HepG2 (cell line): ENCODE data around the gene ZCCHC7. TPM values are rescaled to one million over a fixed set of nuclear protein-coding genes. Genes with fewer than 3 reads are reported as not detected.

Experiments
- ATF4 ChIP-seq, 2 experiments: fragments of 450-650 bp in 1 of 2; sonication (generic) in 1 of 2; formaldehyde crosslinking; IDR thresholded peaks; 2 replicates each; pipeline versions ENCODE4 v1.5.0 to v1.8.0; 2020 to 2022; ENCODE audit warnings: mild to moderate bottlenecking in 1 of 2, missing genetic modification reagents in 1 of 2
- CHD4 ChIP-seq: fragments of 200-600 bp; sonication (generic); IDR thresholded peaks from 2 replicates; pipeline ENCODE4 v1.7.0; 2017; ENCODE audit warnings: mild to moderate bottlenecking, low read length, borderline replicate concordance
- CREB1 ChIP-seq, 2 experiments: fragments of 450-650 bp in 1 of 2; IDR thresholded peaks; 2 replicates each; pipeline ENCODE4 v1.6.1; 2016 to 2017; ENCODE audit warnings: control low read depth in 1 of 2, mild to moderate bottlenecking in 1 of 2, missing compliant biosample characterization in 1 of 2, missing genetic modification characterization in 1 of 2
- FOXP1 ChIP-seq, 2 experiments: fragments of 450-650 bp in 1 of 2; IDR thresholded peaks; 2 replicates each; pipeline ENCODE4 v1.6.1; 2017 to 2018; ENCODE audit warnings: antibody characterized with exemption in 1 of 2
- TCF12 ChIP-seq, 2 experiments: fragments of 450-650 bp in 1 of 2; sonication (generic) in 1 of 2; formaldehyde crosslinking in 1 of 2; IDR thresholded peaks; 2 replicates each; pipeline versions ENCODE4 v1.6.1 to v1.8.0; 2017 to 2022; ENCODE audit warnings: antibody characterized with exemption in 1 of 2, mild to moderate bottlenecking in 1 of 2, missing genetic modification reagents in 1 of 2, moderate library complexity in 1 of 2
- THAP11 ChIP-seq: IDR thresholded peaks from 2 replicates; pipeline ENCODE4 v1.6.1; 2016; ENCODE audit warnings: missing biosample characterization, missing genetic modification reagents
- ZNF256 ChIP-seq: sonication (generic); formaldehyde crosslinking; conservative IDR thresholded peaks from 2 replicates; pipeline ENCODE4 v1.4.0; 2020; ENCODE audit warnings: missing genetic modification reagents
- polyA plus RNA-seq, 8 experiments: library from polyadenylated mRNA; depleted of rRNA in 3 of 8; stranded (reverse) in 7 of 8; unstranded in 1 of 8; fragments of >200 nt; fragmentation: Illumina TruSeq in 4 of 8; extraction: Trizol in 4 of 8; gene quantifications; 2 replicates each; pipeline versions ENCODE4 v1.2.1 to v1.2.3, GENCODE V29; 2011 to 2016; ENCODE audit warnings: low read depth in 4 of 8, missing spikeins in 1 of 8, mixed read lengths in 1 of 8; ENCODE audit not compliant: insufficient read depth in 1 of 8
- total RNA-seq, 5 experiments: library from RNA; depleted of rRNA; stranded (reverse); fragments of >200 nt; fragmentation: Illumina TruSeq; extraction: Trizol; gene quantifications; 2 replicates each; pipeline ENCODE4 v1.2.3, GENCODE V29; 2016; ENCODE audit warnings: low read depth in 1 of 5
- TF ChIP-seq, protein P1 (sequence below): sonication (generic); formaldehyde crosslinking; IDR thresholded peaks from 2 replicates; pipeline ENCODE4 v1.4.0; 2020; ENCODE audit warnings: mild to moderate bottlenecking, missing genetic modification reagents

ZCCHC7 gene
- total and polyA plus RNA-seq, 2 of the 13 experiments (the other 11 are each of a cell fraction or from before 2014, with no cell fraction given): 13.6 to 19.3 TPM

DNA sequence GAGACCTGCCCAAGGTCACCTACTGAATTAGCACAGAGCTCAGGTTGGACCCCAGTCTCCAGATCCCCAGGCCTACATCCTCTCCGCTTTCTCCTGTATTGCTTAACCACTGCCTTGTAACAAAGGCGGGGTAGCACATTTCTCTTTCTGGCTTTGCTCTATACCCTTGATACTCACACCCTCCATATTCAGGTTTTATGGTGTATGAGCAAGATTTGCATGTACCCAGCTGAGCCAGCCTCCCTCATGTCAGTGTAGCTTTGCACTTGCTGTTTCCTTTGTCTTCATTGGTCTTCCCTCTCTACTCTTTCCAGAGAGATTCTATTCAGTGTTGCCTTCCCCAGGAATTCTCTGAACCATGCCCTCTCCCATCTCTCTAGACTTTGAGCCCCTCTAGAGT is 19.6 kb upstream of the ZCCHC7 start (continued):
- TF ChIP-seq, protein P1, sequence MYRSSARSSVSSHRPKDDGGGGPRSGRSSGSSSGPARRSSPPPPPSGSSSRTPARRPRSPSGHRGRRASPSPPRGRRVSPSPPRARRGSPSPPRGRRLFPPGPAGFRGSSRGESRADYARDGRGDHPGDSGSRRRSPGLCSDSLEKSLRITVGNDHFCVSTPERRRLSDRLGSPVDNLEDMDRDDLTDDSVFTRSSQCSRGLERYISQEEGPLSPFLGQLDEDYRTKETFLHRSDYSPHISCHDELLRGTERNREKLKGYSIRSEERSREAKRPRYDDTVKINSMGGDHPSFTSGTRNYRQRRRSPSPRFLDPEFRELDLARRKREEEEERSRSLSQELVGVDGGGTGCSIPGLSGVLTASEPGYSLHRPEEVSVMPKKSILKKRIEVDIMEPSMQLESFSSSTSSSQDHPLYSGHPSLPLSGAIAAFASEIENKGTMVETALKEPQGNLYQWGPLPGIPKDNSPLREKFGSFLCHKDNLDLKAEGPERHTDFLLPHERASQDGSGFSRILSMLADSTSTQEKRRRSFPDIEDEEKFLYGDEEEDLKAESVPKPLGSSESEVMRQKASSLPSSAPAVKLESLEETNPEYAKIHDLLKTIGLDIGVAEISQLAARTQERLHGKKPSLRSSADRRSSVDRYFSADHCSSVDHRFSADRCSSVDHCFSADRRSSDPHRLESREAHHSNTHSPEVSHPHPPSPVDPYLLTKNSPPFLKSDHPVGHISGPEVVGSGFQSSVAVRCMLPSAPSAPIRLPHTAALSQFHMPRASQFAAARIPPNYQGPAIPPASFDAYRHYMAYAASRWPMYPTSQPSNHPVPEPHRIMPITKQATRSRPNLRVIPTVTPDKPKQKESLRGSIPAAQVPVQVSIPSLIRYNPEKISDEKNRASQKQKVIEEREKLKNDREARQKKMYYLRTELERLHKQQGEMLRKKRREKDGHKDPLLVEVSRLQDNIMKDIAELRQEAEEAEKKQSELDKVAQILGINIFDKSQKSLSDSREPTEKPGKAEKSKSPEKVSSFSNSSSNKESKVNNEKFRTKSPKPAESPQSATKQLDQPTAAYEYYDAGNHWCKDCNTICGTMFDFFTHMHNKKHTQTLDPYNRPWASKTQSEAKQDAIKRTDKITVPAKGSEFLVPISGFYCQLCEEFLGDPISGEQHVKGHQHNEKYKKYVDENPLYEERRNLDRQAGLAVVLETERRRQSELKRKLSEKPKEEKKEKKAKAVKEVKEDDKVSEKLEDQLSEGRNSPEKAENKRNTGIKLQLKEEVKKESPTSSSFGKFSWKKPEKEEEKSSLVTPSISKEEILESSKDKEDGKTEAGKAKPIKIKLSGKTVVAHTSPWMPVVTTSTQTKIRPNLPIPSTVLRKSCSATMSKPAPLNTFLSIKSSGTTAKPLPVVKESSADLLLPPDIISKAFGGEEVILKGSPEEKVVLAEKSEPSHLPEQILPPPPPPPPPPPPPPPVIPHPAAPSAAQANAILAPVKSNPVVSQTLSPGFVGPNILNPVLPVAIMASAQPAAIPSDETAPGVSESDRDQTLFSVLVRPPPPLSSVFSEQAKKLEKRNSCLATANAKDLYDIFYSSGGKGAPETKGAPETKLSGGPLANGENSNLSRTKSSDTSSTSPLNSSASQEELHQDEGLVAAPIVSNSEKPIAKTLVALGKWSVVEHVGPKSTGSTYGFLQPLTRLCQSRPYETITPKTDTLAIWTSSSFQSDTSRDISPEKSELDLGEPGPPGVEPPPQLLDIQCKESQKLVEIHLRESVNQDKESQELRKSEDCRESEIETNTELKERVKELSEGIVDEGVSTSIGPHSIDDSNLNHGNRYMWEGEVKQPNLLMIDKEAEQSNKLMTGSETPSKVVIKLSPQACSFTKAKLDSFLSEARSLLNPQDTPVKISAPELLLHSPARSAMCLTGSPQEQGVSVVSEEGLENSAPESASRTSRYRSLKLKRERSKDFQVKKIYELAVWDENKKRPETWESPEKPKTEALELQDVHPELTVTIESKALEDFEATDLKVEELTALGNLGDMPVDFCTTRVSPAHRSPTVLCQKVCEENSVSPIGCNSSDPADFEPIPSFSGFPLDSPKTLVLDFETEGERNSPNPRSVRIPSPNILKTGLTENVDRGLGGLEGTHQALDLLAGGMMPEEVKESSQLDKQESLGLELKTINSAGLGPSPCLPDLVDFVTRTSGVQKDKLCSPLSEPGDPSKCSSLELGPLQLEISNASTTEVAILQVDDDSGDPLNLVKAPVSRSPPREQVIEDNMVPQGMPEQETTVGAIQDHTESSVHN (CRISPR knock-in tag): no peak
- TF ChIP-seq THAP11 (CRISPR knock-in tag) (no peak), CHD4 (no peak), ZNF256 (CRISPR knock-in tag) (no peak), TCF12 (IDR thresholded peaks at IDR 0.05) (no peak), TCF12 (CRISPR knock-in tag; IDR thresholded peaks at IDR 0.05) (no peak), FOXP1 (IDR thresholded peaks at IDR 0.05) (no peak), FOXP1 (CRISPR knock-in tag; IDR thresholded peaks at IDR 0.05) (no peak), ATF4 (CRISPR knock-in tag; IDR thresholded peaks at IDR 0.05) (no peak), CREB1 (IDR thresholded peaks at IDR 0.05) (no peak), CREB1 (CRISPR knock-in tag; IDR thresholded peaks at IDR 0.05) (no peak)
